ENCODE measurements around the gene LRPAP1.
"Not testable (repeated sequence)": the region's sequence is repeated elsewhere in the genome, so short reads cannot be mapped to it uniquely, and the experiment has no call there.

LRPAP1 gene

GRCh38 chr4:3514221-3514780, 17.9 kb downstream of the LRPAP1 start:
- Histone ChIP-seq H3K4me2 (ENCODE audit: low read length) (no peak overlapping the region), H3K79me1 (ENCODE audit: low read length) (no peaks in the 10 kb centered on the region), H3K18ac (ENCODE audit: low read length) (no peak overlapping the region), H4K5ac (ENCODE audit: low read length) (no peak overlapping the region), H3K4ac (ENCODE audit: low read depth, low read length) (no peak overlapping the region), H3K23ac (ENCODE audit: low read length) (no peak overlapping the region), H3K27ac (ENCODE audit: low read depth, low read length) (no peak overlapping the region), H2AK5ac (ENCODE audit: low read length) (no peak overlapping the region), H2BK5ac (ENCODE audit: low read length) (no peak overlapping the region), H3K4me3 (ENCODE audit: low read length) (no peak overlapping the region), H4K8ac (ENCODE audit: low read depth, low read length) (no peak overlapping the region), H3K79me2 (ENCODE audit: control insufficient read depth, insufficient read depth, low read length) (no peaks in the 10 kb centered on the region), H3K27me3 (ENCODE audit: insufficient read depth, low read length, poor library complexity) (no peaks in the 10 kb centered on the region), H3K56ac (ENCODE audit: low read length) (no peak overlapping the region), H3K4me1 (ENCODE audit: control insufficient read depth, low read depth, low read length) (no peaks in the 10 kb centered on the region), H3K9ac (ENCODE audit: low read length) (no peak overlapping the region), H2BK120ac (ENCODE audit: low read depth, low read length) (no peak overlapping the region), H2BK15ac (replicated peaks; ENCODE audit: low read depth) (no peak overlapping the region), H3K36me3 (ENCODE audit: control insufficient read depth, insufficient read depth, low read length) (peaks cover 8% of the 10 kb centered on the region)
- no peak for DNase-seq
- no CpG with 5 or more reads among the region's 17 CpGs for WGBS (ENCODE audit: extremely low coverage, insufficient coverage, low lambda C conversion rate)

- no CpG with 5 or more reads among the region's 18 CpGs for WGBS (ENCODE audit: extremely low coverage, insufficient coverage, low lambda C conversion rate)
Observed at GRCh38 chr4:3513807-3514206, 18.4 kb downstream of the LRPAP1 start.

GRCh38 chr4:3512719-3513118, 19.5 kb downstream of the LRPAP1 start:
- no peak overlapping the region for H3K9ac ChIP-seq (ENCODE audit: low read length)
- no peaks in the 10 kb centered on the region for H3K27me3 ChIP-seq (ENCODE audit: insufficient read depth, low read length, poor library complexity)
- WGBS (ENCODE audit: extremely low coverage, insufficient coverage, low lambda C conversion rate), result no CpG with 5 or more reads among the region's 22 CpGs
- no peak overlapping the region for H4K5ac ChIP-seq (ENCODE audit: low read length)
- H3K4ac ChIP-seq (ENCODE audit: low read depth, low read length), result no peak overlapping the region
- no peak overlapping the region for H3K4me2 ChIP-seq (ENCODE audit: low read length)
- H3K36me3 ChIP-seq (ENCODE audit: control insufficient read depth, insufficient read depth, low read length), result peaks cover 10% of the 10 kb centered on the region
- H3K4me1 ChIP-seq (ENCODE audit: control insufficient read depth, low read depth, low read length), result no peaks in the 10 kb centered on the region
- DNase-seq, result no peak
- H3K79me1 ChIP-seq (ENCODE audit: low read length), result peaks cover 1% of the 10 kb centered on the region
- no peaks in the 10 kb centered on the region for H3K79me2 ChIP-seq (ENCODE audit: control insufficient read depth, insufficient read depth, low read length)
- H2BK5ac ChIP-seq (ENCODE audit: low read length), result no peak overlapping the region
- H2BK120ac ChIP-seq (ENCODE audit: low read depth, low read length), result no peak overlapping the region
- no peak overlapping the region for H3K27ac ChIP-seq (ENCODE audit: low read depth, low read length)
- H2AK5ac ChIP-seq (ENCODE audit: low read length), result no peak overlapping the region
- no peak overlapping the region for H3K4me3 ChIP-seq (ENCODE audit: low read length)
- no peak overlapping the region for H3K23ac ChIP-seq (ENCODE audit: low read length)
- H4K8ac ChIP-seq (ENCODE audit: low read depth, low read length), result no peak overlapping the region
- H3K56ac ChIP-seq (ENCODE audit: low read length), result no peak overlapping the region
- no peak overlapping the region for H3K18ac ChIP-seq (ENCODE audit: low read length)
- H2BK15ac ChIP-seq (replicated peaks; ENCODE audit: low read depth), result no peak overlapping the region

More at GRCh38 chr4:3513807-3514206, 18.4 kb downstream of the LRPAP1 start:
- Histone ChIP-seq H4K8ac (ENCODE audit: low read depth, low read length) (no peak overlapping the region), H3K79me1 (ENCODE audit: low read length) (no peaks in the 10 kb centered on the region), H2BK15ac (replicated peaks; ENCODE audit: low read depth) (no peak overlapping the region), H3K4me3 (ENCODE audit: low read length) (no peak overlapping the region), H3K9ac (ENCODE audit: low read length) (no peak overlapping the region), H3K4ac (ENCODE audit: low read depth, low read length) (no peak overlapping the region), H3K56ac (ENCODE audit: low read length) (no peak overlapping the region), H3K27ac (ENCODE audit: low read depth, low read length) (no peak overlapping the region), H3K23ac (ENCODE audit: low read length) (no peak overlapping the region), H3K27me3 (ENCODE audit: insufficient read depth, low read length, poor library complexity) (no peaks in the 10 kb centered on the region), H3K4me1 (ENCODE audit: control insufficient read depth, low read depth, low read length) (no peaks in the 10 kb centered on the region), H3K79me2 (ENCODE audit: control insufficient read depth, insufficient read depth, low read length) (no peaks in the 10 kb centered on the region), H3K18ac (ENCODE audit: low read length) (no peak overlapping the region), H3K4me2 (ENCODE audit: low read length) (no peak overlapping the region), H2AK5ac (ENCODE audit: low read length) (no peak overlapping the region), H2BK120ac (ENCODE audit: low read depth, low read length) (no peak overlapping the region), H2BK5ac (ENCODE audit: low read length) (no peak overlapping the region), H3K36me3 (ENCODE audit: control insufficient read depth, insufficient read depth, low read length) (peaks cover 8% of the 10 kb centered on the region), H4K5ac (ENCODE audit: low read length) (no peak overlapping the region)
- DNase-seq, result no peak

- Histone ChIP-seq H2BK15ac (replicated peaks; ENCODE audit: low read depth) (no peak overlapping the region), H3K27ac (ENCODE audit: low read depth, low read length) (no peak overlapping the region), H3K18ac (ENCODE audit: low read length) (no peak overlapping the region), H2BK120ac (ENCODE audit: low read depth, low read length) (no peak overlapping the region), H3K36me3 (ENCODE audit: control insufficient read depth, insufficient read depth, low read length) (peaks cover 8% of the 10 kb centered on the region), H3K79me2 (ENCODE audit: control insufficient read depth, insufficient read depth, low read length) (no peaks in the 10 kb centered on the region), H3K23ac (ENCODE audit: low read length) (no peak overlapping the region), H4K5ac (ENCODE audit: low read length) (no peak overlapping the region), H3K4me2 (ENCODE audit: low read length) (no peak overlapping the region), H3K27me3 (ENCODE audit: insufficient read depth, low read length, poor library complexity) (no peaks in the 10 kb centered on the region), H3K4me1 (ENCODE audit: control insufficient read depth, low read depth, low read length) (no peaks in the 10 kb centered on the region), H2BK5ac (ENCODE audit: low read length) (no peak overlapping the region), H3K4me3 (ENCODE audit: low read length) (no peak overlapping the region), H3K79me1 (ENCODE audit: low read length) (peaks cover 1% of the 10 kb centered on the region), H4K8ac (ENCODE audit: low read depth, low read length) (no peak overlapping the region), H3K56ac (ENCODE audit: low read length) (no peak overlapping the region), H3K9ac (ENCODE audit: low read length) (no peak overlapping the region), H2AK5ac (ENCODE audit: low read length) (no peak overlapping the region), H3K4ac (ENCODE audit: low read depth, low read length) (no peak overlapping the region)
- WGBS (ENCODE audit: extremely low coverage, insufficient coverage, low lambda C conversion rate), result no CpG with 5 or more reads among the region's 13 CpGs
- DNase-seq, result no peak
Observed at GRCh38 chr4:3512279-3512678, 19.9 kb downstream of the LRPAP1 start.

- not testable (repeated sequence) for H2BK5ac ChIP-seq (ENCODE audit: low read length); DNase-seq; H3K56ac ChIP-seq (ENCODE audit: low read length); H2BK15ac ChIP-seq (replicated peaks; ENCODE audit: low read depth); H3K18ac ChIP-seq (ENCODE audit: low read length); H2AK5ac ChIP-seq (ENCODE audit: low read length); H3K23ac ChIP-seq (ENCODE audit: low read length); H4K5ac ChIP-seq (ENCODE audit: low read length); H4K8ac ChIP-seq (ENCODE audit: low read depth, low read length); H3K27me3 ChIP-seq (ENCODE audit: insufficient read depth, low read length, poor library complexity); H3K79me1 ChIP-seq (ENCODE audit: low read length); H3K9ac ChIP-seq (ENCODE audit: low read length); H3K27ac ChIP-seq (ENCODE audit: low read depth, low read length); H2BK120ac ChIP-seq (ENCODE audit: low read depth, low read length); H3K4me1 ChIP-seq (ENCODE audit: control insufficient read depth, low read depth, low read length); H3K36me3 ChIP-seq (ENCODE audit: control insufficient read depth, insufficient read depth, low read length); H3K4me2 ChIP-seq (ENCODE audit: low read length); H3K79me2 ChIP-seq (ENCODE audit: control insufficient read depth, insufficient read depth, low read length); H3K4ac ChIP-seq (ENCODE audit: low read depth, low read length); H3K4me3 ChIP-seq (ENCODE audit: low read length)
- no CpG with 5 or more reads among the region's 27 CpGs for WGBS (ENCODE audit: extremely low coverage, insufficient coverage, low lambda C conversion rate)
Observed at GRCh38 chr4:3511601-3512000, 20.6 kb downstream of the LRPAP1 start.

GRCh38 chr4:3511187-3511586, 21.0 kb downstream of the LRPAP1 start:
- Histone ChIP-seq H3K4ac (ENCODE audit: low read depth, low read length) (no peak overlapping the region), H3K27ac (ENCODE audit: low read depth, low read length) (no peak overlapping the region), H2BK5ac (ENCODE audit: low read length) (no peak overlapping the region)

More at GRCh38 chr4:3511187-3511586, 21.0 kb downstream of the LRPAP1 start:
- Histone ChIP-seq H3K4me2 (ENCODE audit: low read length) (no peak overlapping the region), H3K23ac (ENCODE audit: low read length) (no peak overlapping the region), H3K79me1 (ENCODE audit: low read length) (peaks cover 1% of the 10 kb centered on the region), H3K56ac (ENCODE audit: low read length) (no peak overlapping the region), H3K27me3 (ENCODE audit: insufficient read depth, low read length, poor library complexity) (no peaks in the 10 kb centered on the region), H3K36me3 (ENCODE audit: control insufficient read depth, insufficient read depth, low read length) (peaks cover 7% of the 10 kb centered on the region), H2BK15ac (replicated peaks; ENCODE audit: low read depth) (no peak overlapping the region), H3K4me1 (ENCODE audit: control insufficient read depth, low read depth, low read length) (no peaks in the 10 kb centered on the region), H4K5ac (ENCODE audit: low read length) (no peak overlapping the region), H3K9ac (ENCODE audit: low read length) (no peak overlapping the region), H3K79me2 (ENCODE audit: control insufficient read depth, insufficient read depth, low read length) (no peaks in the 10 kb centered on the region), H2BK120ac (ENCODE audit: low read depth, low read length) (no peak overlapping the region), H3K4me3 (ENCODE audit: low read length) (no peak overlapping the region), H3K18ac (ENCODE audit: low read length) (no peak overlapping the region), H4K8ac (ENCODE audit: low read depth, low read length) (no peak overlapping the region), H2AK5ac (ENCODE audit: low read length) (no peak overlapping the region)
- no peak for DNase-seq
- no CpG with 5 or more reads among the region's 6 CpGs for WGBS (ENCODE audit: extremely low coverage, insufficient coverage, low lambda C conversion rate)
